NCI-H128 (cell line): ENCODE measurements around the gene NELFCD.
"Not testable (repeated sequence)": the region's sequence is repeated elsewhere in the genome, so short reads cannot be mapped to it uniquely, and the experiment has no call there.

Experiments
- DNase-seq: peaks from one replicate; lab custom pipeline; 2025; ENCODE audit not compliant: unreplicated experiment; lab: John Stamatoyannopoulos, UW

The NELFCD gene

DNA sequence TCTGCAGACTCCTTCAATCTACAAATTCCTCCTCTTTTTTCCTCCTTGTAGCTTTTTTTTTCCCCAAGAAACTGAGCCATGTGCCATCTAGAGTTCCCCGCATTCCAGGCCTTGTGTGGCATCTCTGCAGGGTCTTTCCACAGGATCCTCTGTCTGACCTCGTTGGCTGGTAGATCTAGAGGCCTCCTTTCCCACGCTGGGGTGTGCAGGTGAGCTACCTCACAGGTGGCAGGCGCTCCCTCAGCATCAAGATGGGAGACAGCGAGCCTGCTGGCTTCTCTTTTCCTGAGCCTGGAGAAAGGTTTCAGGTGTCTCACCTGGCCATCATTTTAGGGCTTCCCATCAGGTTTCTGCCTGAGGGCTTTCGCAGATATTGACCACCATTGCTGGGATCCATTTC, 9.6 kb upstream of the NELFCD start:
- DNase-seq, result no peak

- DNase-seq, result no peak
Observed at GRCh38 chr20:58973179-58973578, 7.9 kb upstream of the NELFCD start.

- DNase-seq, result no peak
Observed at GRCh38 chr20:58973866-58974265, 7.2 kb upstream of the NELFCD start.

GRCh38 chr20:58975353-58975752, 5.7 kb upstream of the NELFCD start:
- no peak for DNase-seq

DNA sequence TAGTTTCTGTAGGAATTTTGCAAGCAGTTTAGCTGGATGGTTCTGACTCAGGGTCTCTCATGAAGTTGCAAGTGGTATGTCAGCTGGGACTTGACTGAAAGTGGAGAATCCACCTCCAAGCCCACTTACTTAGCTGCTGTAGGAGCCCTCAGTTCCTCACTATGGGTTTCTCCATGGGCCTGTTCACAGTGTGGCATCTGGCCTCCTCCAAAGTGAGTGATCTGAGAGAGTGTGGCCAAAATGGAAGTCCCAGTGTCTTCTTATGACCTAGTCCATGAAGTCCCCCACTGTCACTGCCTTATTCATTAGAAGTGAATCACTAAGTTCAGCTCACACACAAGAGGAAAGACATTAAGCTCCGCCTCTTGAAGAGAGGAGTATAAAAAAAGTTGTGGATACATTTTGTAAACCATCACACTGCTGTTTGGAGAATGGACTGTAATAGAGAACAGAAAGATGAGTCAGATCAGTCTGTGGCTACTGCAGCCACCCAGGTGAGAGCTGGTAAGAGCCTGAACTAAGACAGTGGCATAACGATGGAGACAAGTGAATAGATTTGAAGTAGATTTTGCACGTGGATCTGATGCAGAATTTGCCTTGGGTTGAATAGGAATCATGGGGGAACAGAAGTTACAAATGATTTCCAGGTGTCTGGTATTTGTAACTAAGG, 4.9 kb upstream of the NELFCD start:
- DNase-seq, result no peak

- DNase-seq, result no peak
Observed at GRCh38 chr20:58978351-58979190, 2.5 kb upstream of the NELFCD start.

GRCh38 chr20:58981628-58982364, 740 bp downstream of the NELFCD start:
- no peak for DNase-seq

DNA sequence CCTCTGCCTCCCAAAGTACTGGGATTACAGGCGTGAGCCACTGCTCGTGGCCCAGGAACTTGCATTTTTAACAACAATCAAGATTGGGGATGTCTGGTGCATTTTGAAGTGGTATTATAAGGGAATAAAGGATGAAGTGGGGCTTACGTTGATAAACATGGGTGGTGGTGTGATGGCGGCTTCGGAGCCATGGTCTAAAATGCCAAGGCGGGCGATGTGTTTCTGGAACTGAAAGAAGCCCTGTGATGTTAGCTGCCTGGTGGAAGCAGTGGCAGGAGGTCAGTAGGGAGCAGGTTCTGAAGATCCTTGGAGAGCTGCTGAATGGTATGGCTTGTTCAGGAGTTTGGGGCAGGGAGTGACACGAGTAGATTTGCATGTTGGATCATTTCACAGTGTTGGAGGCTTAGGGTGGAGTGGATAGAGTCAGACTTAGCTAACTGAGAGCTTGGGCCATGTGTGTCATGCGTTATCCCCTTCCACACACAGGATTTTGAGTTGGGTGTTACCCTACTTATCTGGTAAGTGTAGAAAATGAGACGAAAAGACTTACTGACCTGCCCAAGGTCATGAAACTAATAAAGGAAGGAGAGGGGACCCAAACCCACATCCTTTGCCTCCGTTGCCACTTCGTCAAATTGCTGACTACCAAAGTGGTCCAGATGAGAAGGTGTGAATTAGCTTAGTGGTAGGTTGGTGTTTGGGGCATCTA, 1.5 kb downstream of the NELFCD start:
- DNase-seq, result no peak

DNA sequence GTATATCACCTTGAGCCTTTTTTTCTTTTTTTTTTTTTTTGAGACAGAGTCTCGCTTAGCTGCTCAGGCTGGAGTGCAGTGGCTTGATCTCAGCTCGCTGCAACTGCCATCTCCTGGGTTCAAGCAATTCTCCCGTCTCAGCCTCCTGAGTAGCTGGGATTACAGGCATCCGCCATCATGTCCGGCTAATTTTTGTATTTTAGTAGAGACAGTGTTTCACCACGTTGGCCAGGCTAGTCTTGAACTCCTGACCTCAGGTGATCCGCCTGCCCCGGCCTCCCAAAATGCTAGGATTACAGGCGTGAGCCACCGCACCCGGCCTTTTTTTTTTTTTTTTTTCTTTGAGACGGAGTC, 2.0 kb downstream of the NELFCD start:
- DNase-seq, result not testable (repeated sequence)

DNA sequence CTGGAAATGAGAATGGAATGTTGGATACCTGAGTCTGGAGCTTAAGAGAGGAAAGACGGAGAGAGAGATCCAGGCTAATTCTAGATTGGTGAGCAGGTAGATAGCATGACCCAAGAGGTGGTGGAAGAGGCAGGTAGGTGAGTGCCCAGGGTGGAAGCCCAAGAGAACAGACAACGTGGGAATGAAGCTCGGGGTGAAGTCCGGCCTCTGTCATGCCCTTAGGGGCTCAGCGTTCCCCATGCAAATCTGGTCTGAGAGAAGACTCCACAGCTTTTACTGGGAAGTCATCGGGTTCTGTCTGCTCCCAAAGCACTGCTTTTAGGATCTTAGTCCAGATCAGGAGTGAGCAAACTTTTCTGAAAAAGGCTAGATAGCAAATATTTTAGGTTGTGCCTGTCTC, 3.6 kb downstream of the NELFCD start:
- DNase-seq, result no peak

- DNase-seq, result no peak
Observed at GRCh38 chr20:58985656-58986055, 4.6 kb downstream of the NELFCD start.

DNA sequence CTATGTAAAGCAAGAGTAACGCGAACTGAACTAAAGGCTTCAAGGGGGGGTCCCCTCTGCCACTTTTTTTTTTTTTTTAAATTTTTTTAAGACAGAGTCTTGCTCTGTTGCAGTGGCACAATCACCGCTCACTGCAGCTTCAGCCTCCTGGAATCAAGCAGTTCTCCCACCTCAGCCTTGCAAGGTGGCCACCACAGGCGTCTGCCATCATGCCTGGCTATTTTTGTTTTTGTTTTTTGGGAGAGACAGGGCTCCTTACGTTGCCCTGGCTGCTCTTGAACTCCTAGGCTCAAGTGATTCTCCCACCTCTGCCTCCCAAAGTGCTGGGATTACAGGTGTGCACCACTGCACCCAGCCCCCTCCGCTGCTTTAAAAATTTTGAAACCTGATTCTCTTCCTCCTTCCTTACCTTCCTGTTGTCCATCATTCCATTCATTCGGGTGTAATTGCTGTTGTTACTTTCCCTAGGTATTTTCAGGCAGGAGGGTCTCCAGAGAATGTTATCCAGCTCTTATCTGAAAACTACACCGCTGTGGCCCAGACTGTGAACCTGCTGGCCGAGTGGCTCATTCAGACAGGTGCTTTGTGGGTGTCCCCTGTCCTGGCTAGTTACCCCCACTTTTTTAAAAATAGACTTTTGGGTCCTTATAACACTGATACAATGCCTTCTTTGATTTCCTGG, 5.4 kb downstream of the NELFCD start:
- DNase-seq, result no peak

DNA sequence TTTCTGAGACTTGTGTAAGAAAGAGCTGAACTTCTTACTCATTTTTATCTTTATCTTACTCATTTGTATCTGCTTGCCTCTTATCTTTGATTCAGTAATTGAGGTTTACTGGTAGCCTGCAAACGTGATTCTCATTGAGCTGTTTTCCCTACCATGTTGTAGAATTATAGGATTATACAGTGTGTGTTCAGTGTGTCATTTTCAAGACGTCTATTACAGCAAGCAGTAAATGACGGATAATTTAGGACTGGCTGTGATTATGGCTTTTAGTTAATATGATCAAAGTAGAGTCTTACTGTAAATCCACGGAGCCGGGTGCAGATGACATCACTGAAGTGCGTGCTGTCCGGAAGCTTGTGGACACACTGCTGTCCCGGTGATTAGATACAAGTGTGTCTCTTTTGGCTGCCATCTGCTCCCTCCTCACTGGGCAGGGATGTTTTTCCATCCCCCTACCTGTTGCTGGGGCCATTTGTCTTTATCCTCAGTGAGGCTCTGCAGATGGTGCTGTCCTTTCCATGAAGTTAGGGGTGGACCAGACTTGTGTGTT, 6.0 kb downstream of the NELFCD start:
- no peak for DNase-seq

DNA sequence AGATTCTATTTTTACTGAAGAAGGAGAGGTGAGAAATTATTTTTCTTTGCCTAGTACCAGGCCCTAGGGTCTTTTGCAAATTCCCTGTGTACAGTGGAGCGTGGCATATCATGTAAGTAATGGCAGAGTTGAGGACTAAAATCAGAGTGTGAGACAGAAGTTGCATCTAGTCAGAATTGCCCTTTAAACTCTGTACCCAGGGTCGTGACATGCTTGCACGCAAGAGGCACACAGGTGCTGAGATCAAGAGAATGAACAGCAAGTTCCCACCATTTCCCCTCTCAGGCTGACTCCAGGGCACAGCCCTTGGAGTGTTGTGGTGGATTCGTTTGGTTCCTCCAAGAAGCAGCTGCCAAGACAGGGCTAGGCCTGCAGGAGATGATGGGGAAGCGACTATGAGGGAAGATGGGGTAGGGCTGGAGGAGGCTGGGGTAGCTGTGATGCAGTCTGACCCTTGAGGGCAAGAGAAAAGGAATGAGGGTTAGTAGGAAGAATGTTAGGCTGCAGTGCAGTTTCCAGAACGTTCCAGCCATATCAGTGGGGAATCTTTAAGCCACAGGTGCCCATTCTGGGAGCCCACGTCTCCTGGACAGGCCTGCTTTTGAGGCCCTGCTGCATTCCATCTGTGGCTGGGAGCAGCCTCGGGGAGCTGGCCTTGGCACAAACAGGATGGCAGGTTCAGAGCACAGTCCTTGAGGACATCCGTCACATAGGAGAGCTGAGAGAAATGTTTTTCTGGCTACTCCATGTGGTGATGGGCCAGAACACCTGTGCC, 6.9 kb downstream of the NELFCD start:
- no peak for DNase-seq

- no peak for DNase-seq
Observed at GRCh38 chr20:58988565-58988882, 7.5 kb downstream of the NELFCD start.

DNA sequence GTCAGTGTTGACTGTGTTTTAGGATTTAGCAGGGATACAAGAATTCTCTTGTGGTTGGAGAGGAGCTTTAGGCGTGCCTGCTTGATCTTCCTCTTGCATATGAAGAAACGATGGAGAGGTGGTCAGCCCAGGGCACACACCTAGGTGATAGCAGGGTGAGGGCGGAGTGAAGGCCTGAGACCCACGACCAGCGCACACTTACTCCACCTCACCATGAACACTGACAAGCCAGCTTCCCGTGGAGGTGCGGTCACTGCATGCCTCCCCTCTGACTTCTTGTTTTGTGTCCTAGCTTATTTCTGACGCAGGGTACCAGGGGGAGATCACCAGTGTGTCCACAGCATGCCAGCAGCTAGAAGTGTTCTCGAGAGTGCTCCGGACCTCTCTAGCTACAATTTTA, 8.1 kb downstream of the NELFCD start:
- no peak for DNase-seq

DNA sequence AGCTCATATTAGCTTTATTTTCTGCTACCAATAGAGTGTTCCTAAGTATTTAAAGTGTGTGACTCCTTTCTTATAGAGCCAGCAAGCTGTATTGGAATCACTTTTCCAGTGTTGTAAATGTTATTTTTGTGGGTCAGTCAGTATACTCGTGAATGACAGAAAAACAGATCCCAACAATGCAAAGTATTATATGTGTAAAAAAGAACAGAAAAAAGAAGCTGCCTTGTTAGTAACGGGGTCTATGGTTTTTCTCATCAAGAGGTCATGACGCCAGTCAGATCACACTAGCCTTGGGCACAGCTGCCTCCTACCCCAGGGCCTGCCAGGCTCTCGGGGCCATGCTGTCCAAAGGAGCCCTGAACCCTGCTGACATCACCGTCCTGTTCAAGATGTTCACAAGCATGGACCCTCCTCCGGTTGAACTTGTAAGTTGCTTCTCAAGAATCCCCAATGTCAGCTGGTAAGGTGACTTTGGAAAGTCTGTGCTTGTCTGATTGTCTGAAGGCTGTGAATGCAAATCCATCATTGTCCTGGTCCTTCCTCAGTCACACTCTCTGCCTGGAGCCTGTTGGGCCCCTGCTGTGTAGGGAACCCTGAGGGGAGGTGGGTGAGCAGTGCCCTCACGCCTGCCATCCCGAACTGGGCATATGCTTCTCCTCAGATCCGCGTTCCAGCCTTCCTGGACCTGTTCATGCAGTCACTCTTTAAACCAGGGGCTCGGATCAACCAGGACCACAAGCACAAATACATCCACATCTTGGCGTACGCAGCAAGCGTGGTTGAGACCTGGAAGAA, 9.8 kb downstream of the NELFCD start:
- DNase-seq, result no peak

GRCh38 chr20:58991715-58992114, 10.7 kb downstream of the NELFCD start:
- DNase-seq, result no peak

DNA sequence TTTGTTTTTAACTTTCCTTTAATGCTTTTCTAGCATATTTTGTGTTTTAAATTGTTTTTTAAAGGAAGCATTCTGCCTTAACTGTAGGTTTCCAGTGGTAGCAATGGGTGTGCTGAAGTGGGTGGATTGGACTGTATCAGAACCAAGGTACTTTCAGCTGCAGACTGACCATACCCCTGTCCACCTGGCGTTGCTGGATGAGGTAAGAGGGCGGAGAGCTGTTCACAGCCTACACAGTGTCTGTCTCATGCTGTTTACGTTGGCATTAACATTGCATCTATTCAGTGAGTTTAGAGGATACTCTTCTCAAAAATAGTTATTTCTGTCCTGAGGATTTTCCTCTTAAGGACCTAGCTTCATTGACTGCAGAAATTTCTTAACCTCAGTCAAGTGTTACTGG, 11.9 kb downstream of the NELFCD start:
- DNase-seq, result no peak
